ENCODE data around the gene CBL. TPM values are rescaled to one million over a fixed set of nuclear protein-coding genes. Genes with fewer than 3 reads are reported as not detected.

CBL gene
- total and polyA plus RNA-seq, 4 donors, result 3.8 to 37.4 (median 19.3) TPM

DNA sequence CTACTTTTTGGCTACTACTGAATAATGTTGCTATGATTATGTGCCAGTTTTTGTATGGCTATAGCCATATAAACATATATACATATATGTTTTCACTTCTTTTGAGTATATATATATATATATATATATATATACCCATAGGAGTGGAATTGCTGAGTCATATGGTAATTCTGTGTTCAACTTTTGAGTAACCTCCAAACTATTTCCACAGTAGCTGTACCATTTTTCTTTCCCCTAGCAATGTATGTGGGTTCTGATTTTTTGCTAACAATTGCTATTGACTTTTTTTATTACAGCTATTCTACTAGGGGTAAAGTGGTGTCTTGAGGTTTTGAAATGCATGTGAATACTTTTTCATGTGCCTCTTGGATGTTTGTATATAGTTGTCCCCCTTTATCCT, 30.4 kb downstream of the CBL start:
- Histone ChIP-seq H3K4me1 (ENCODE audit: control insufficient read depth in 1 of 2, insufficient read depth in 2 of 2, low read length in 2 of 2) (no peaks in the 10 kb centered on the region), H3K27ac (ENCODE audit: low read depth in 1 of 2, low read length in 2 of 2) (no peak overlapping the region), H3K4me3 (ENCODE audit: low read length in 2 of 2) (no peak overlapping the region), H3K36me3 (ENCODE audit: control insufficient read depth in 1 of 2, insufficient read depth in 2 of 2, low read length in 1 of 2) (no peaks in the 10 kb centered on the region), H3K27me3 (ENCODE audit: control insufficient read depth in 1 of 2, insufficient read depth in 2 of 2, low read length in 1 of 2) (no peaks in the 10 kb centered on the region), H3K9me3 (ENCODE audit: control insufficient read depth, low read length) (no peaks in the 10 kb centered on the region)
- DNase-seq (no peak), ATAC-seq (ENCODE audit: low FRiP score) (no peak)
- intact Hi-C loops (cut with DNase I), result no loop called here

DNA sequence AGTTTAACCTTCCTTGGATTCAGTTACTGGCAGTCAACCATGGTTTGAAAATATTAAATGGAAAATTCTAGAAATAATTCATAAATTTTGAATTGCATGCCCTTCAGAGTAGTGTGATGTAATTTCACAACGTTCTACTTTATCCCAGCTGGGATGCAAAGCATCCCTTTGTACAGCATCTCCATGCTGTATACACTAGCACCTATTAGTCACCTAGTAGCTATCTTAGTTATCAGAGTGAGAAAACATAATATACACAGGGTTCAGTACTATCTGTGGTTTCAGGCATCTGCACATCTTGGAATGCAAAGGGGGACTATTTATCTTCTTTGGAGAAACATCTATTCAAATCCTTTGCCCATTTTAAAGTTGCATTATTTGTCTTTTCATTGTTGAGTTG, 30.8 kb downstream of the CBL start:
- intact Hi-C loops (cut with DNase I), result no loop called here
- DNase-seq, result no peak
- no peaks in the 10 kb centered on the region for H3K9me3 ChIP-seq (ENCODE audit: control insufficient read depth, low read length)
- ATAC-seq (ENCODE audit: low FRiP score), result no peak
- no peaks in the 10 kb centered on the region for H3K4me1 ChIP-seq (ENCODE audit: control insufficient read depth in 1 of 2, insufficient read depth in 2 of 2, low read length in 2 of 2)
- H3K27ac ChIP-seq (ENCODE audit: low read depth in 1 of 2, low read length in 2 of 2), result no peak overlapping the region
- no peaks in the 10 kb centered on the region for H3K36me3 ChIP-seq (ENCODE audit: control insufficient read depth in 1 of 2, insufficient read depth in 2 of 2, low read length in 1 of 2)
- H3K27me3 ChIP-seq (ENCODE audit: control insufficient read depth in 1 of 2, insufficient read depth in 2 of 2, low read length in 1 of 2), result no peaks in the 10 kb centered on the region
- no peak overlapping the region for H3K4me3 ChIP-seq (ENCODE audit: low read length in 2 of 2)
- WGBS, 2 donors, result 39 to 68% methylated on average over 1 of the region's 1 CpG

DNA sequence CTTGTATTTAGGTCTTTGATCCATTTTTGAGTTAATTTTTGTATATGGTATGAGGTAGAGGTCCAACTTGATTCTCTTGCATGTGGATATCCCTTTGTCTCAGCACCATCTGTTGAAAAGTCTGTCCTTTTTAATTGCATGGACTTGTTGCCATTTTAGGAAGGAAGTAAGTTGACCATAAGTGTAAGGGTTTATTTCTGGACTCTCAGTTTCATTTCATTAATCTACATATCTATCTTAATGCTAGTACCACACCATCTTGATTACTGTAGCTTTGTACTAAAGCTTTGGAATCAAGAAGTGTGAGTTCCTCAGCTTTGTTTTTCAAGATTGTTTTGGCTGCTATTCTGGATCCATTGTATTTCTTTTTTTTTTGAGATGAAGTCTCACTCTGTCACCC, 31.4 kb downstream of the CBL start:
- ATAC-seq (ENCODE audit: low FRiP score) (no peak), DNase-seq (no peak)
- H3K36me3 ChIP-seq (ENCODE audit: control insufficient read depth in 1 of 2, insufficient read depth in 2 of 2, low read length in 1 of 2), result no peaks in the 10 kb centered on the region
- no peak overlapping the region for H3K27ac ChIP-seq (ENCODE audit: low read depth in 1 of 2, low read length in 2 of 2)
- H3K27me3 ChIP-seq (ENCODE audit: control insufficient read depth in 1 of 2, insufficient read depth in 2 of 2, low read length in 1 of 2), result no peaks in the 10 kb centered on the region
- H3K9me3 ChIP-seq (ENCODE audit: control insufficient read depth, low read length), result no peaks in the 10 kb centered on the region
- intact Hi-C loops (cut with DNase I), result no loop called here
- no peaks in the 10 kb centered on the region for H3K4me1 ChIP-seq (ENCODE audit: control insufficient read depth in 1 of 2, insufficient read depth in 2 of 2, low read length in 2 of 2)
- no peak overlapping the region for H3K4me3 ChIP-seq (ENCODE audit: low read length in 2 of 2)

DNA sequence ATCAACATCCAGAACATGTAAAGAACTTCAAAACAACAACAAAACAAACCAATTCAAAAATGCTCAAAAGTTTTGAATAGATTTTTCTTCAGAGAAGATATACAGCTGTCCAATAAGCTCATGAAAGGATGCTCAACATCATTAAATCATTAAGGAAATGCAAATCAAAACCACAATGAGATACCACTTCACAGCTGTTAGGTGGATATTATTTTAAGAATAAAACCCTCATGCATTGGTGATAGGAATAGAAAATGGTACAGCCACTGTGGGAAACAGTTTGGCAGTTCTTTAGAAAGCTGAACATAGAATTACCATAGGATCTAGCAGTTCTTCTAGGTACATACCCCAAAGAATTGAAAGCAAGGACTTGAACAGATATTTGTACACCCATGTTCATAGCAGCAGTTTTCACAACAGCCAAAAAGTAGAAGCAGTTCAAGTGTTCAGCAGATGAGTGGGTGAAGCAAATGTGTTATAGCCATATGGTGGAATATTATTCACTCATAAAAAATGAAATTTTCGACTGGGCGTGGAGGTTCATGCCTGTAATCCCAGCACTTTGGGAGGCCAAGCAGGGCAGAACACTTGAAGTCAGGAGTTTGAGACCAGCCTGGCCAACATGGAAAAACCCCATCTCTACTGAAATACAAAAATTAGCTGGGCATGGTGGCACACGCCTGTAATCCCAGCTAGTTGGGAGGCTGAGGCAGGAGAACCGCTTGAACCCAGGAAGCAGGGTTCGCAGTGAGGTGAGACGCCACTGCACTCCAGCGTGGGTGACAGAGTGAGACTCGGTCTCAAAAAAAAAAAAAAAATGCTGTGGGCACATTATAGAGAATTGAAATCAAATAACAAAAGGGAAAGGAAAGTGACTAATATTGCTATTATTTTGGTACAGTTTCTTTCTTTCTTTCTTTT, 42.9 kb downstream of the CBL start:
- DNase-seq (no peak), ATAC-seq (ENCODE audit: low FRiP score) (no peak)
- Histone ChIP-seq H3K27me3 (ENCODE audit: control insufficient read depth in 1 of 2, insufficient read depth in 2 of 2, low read length in 1 of 2) (no peaks in the 10 kb centered on the region), H3K4me1 (ENCODE audit: control insufficient read depth in 1 of 2, insufficient read depth in 2 of 2, low read length in 2 of 2) (no peaks in the 10 kb centered on the region), H3K36me3 (ENCODE audit: control insufficient read depth in 1 of 2, insufficient read depth in 2 of 2, low read length in 1 of 2) (no peaks in the 10 kb centered on the region), H3K27ac (ENCODE audit: low read depth in 1 of 2, low read length in 2 of 2) (no peak overlapping the region), H3K9me3 (ENCODE audit: control insufficient read depth, low read length) (no peaks in the 10 kb centered on the region), H3K4me3 (ENCODE audit: low read length in 2 of 2) (no peak overlapping the region)
- 93 to 94% methylated on average over 8 of the region's 8 CpGs for WGBS, 2 donors
- intact Hi-C loops (cut with DNase I), result no loop called here

DNA sequence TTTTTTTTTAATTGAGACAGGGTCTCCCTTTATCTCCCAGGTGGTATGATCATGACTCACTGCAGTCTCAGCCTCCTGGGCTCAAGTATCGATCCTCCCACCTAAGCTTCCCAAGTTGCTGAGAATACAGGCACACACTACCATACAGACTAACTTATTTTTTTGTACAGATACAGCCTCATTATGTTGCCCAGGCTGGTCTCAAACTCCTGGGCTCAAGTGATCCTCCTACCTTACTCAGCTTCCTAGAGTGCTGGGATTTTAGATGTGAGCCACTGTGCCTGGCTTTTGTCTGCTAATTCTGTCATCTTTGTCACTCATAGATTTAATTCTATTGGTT, 43.5 kb downstream of the CBL start:
- ATAC-seq (ENCODE audit: low FRiP score), result no peak
- DNase-seq, result no peak
- H3K27me3 ChIP-seq (ENCODE audit: control insufficient read depth in 1 of 2, insufficient read depth in 2 of 2, low read length in 1 of 2), result no peaks in the 10 kb centered on the region
- H3K36me3 ChIP-seq (ENCODE audit: control insufficient read depth in 1 of 2, insufficient read depth in 2 of 2, low read length in 1 of 2), result no peaks in the 10 kb centered on the region
- no peak overlapping the region for H3K4me3 ChIP-seq (ENCODE audit: low read length in 2 of 2)
- 65 to 82% methylated on average over 1 of the region's 1 CpG for WGBS, 2 donors
- intact Hi-C loops (cut with DNase I), result no loop called here
- no peaks in the 10 kb centered on the region for H3K4me1 ChIP-seq (ENCODE audit: control insufficient read depth in 1 of 2, insufficient read depth in 2 of 2, low read length in 2 of 2)
- no peaks in the 10 kb centered on the region for H3K9me3 ChIP-seq (ENCODE audit: control insufficient read depth, low read length)
- H3K27ac ChIP-seq (ENCODE audit: low read depth in 1 of 2, low read length in 2 of 2), result no peak overlapping the region

DNA sequence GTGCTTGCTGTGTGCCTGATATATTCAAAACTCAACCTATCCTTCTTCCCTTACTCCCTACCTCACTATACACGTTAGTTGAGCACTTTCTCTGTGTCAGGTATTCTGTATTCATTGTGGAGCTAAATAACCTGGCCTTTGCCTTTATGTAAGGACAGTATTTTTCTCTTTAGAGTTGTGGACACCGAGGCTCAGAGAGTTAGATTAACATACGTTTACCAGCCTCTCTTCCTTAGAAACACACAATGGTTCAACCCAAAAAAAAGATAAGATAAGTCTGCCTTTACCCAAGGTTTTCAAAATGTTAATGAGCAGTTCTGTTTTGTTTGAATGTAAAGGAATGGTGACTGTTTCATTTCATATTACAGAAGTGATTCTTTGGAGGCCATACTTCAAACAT, 45.0 kb downstream of the CBL start:
- DNase-seq (no peak), ATAC-seq (ENCODE audit: low FRiP score) (no peak)
- H3K9me3 ChIP-seq (ENCODE audit: control insufficient read depth, low read length), result no peaks in the 10 kb centered on the region
- no peaks in the 10 kb centered on the region for H3K4me1 ChIP-seq (ENCODE audit: control insufficient read depth in 1 of 2, insufficient read depth in 2 of 2, low read length in 2 of 2)
- no peak overlapping the region for H3K27ac ChIP-seq (ENCODE audit: low read depth in 1 of 2, low read length in 2 of 2)
- WGBS, 2 donors, result 65 to 75% methylated on average over 3 of the region's 3 CpGs
- H3K36me3 ChIP-seq (ENCODE audit: control insufficient read depth in 1 of 2, insufficient read depth in 2 of 2, low read length in 1 of 2), result no peaks in the 10 kb centered on the region
- intact Hi-C loops (cut with DNase I), result no loop called here
- no peaks in the 10 kb centered on the region for H3K27me3 ChIP-seq (ENCODE audit: control insufficient read depth in 1 of 2, insufficient read depth in 2 of 2, low read length in 1 of 2)
- no peak overlapping the region for H3K4me3 ChIP-seq (ENCODE audit: low read length in 2 of 2)

DNA sequence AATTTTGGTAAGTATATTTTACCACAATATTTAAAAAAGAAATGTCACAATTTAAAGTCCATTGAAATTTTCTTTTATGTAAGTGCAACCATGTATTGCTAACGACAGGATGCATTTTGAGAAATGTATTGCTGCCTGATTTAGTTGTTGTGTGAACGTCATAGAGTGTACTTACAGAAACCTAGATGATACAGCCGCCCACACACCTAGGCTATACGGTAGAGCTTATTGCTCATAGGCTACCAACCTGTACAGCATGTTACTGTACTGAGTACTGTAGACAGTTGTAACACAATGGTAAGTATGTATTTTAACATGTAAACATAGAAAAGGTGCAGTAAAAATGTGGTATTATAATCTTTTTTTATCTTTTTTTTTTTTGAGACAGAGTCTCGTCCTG, 48.1 kb downstream of the CBL start:
- no peak for ATAC-seq (ENCODE audit: low FRiP score)
- peaks cover 0 to 2% of the 10 kb centered on the region in 2 donors for H3K4me1 ChIP-seq (ENCODE audit: control insufficient read depth in 1 of 2, insufficient read depth in 2 of 2, low read length in 2 of 2)

DNA sequence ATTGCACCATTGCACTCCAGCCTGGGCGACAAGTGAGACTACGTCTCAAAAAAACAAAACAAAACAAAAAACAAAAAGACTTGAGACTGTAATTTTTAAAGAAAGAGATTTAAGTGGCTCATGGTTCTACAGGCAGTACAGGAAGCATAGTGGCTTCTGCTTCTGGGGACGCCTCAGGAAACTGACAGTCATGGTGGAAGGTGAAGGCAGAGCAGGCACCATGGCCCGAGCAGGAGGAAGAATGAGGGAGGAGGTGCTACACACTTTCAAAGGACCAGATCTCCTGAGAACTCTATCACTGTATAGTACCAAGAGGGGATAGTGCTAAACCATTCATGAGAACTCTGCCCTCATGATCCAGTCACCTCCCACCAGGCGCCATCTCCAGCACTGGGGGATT, 52.0 kb downstream of the CBL start:
- Histone ChIP-seq H3K27me3 (ENCODE audit: control insufficient read depth in 1 of 2, insufficient read depth in 2 of 2, low read length in 1 of 2) (no peaks in the 10 kb centered on the region), H3K4me3 (ENCODE audit: low read length in 2 of 2) (no peak overlapping the region), H3K4me1 (ENCODE audit: control insufficient read depth in 1 of 2, insufficient read depth in 2 of 2, low read length in 2 of 2) (peaks cover 5% of the 10 kb centered on the region in 2 donors), H3K9me3 (ENCODE audit: control insufficient read depth, low read length) (no peaks in the 10 kb centered on the region), H3K27ac (ENCODE audit: low read depth in 1 of 2, low read length in 2 of 2) (no peak overlapping the region), H3K36me3 (ENCODE audit: control insufficient read depth in 1 of 2, insufficient read depth in 2 of 2, low read length in 1 of 2) (no peaks in the 10 kb centered on the region)
- DNase-seq, result no peak
- intact Hi-C loops (cut with DNase I), result no loop called here
- WGBS, 2 donors, result 87 to 92% methylated on average over 5 of the region's 5 CpGs
- no peak for ATAC-seq (ENCODE audit: low FRiP score)

More for the DNA sequence above, 48.1 kb downstream of the CBL start:
- Histone ChIP-seq H3K4me3 (ENCODE audit: low read length in 2 of 2) (no peak overlapping the region), H3K9me3 (ENCODE audit: control insufficient read depth, low read length) (no peaks in the 10 kb centered on the region), H3K27ac (ENCODE audit: low read depth in 1 of 2, low read length in 2 of 2) (no peak overlapping the region), H3K36me3 (ENCODE audit: control insufficient read depth in 1 of 2, insufficient read depth in 2 of 2, low read length in 1 of 2) (no peaks in the 10 kb centered on the region), H3K27me3 (ENCODE audit: control insufficient read depth in 1 of 2, insufficient read depth in 2 of 2, low read length in 1 of 2) (no peaks in the 10 kb centered on the region)
- WGBS, 2 donors, result 90 to 93% methylated on average over 5 of the region's 5 CpGs
- no peak for DNase-seq
- intact Hi-C loops (cut with DNase I), result no loop called here

DNA sequence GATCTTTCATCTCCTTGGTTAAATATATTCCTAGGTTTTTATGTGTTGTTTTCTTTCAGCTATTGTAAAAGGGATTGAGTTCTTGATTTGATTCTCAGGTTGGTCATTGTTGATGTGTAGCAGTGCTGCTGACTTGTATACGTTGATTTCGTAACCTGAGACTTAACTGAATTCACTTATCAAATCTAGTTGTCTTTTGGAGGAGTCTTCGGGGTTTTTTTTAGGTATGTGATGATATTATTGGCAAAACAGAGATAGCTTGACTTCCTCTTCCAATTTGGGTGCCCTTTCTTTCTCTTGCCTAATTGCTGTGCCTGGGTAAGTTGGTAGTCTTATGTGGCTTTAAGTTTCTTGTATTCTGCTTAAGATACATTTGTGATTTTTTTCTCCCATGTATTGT, 52.8 kb downstream of the CBL start:
- ATAC-seq (ENCODE audit: low FRiP score) (no peak), DNase-seq (no peak)
- H3K4me3 ChIP-seq (ENCODE audit: low read length in 2 of 2), result no peak overlapping the region
- no peaks in the 10 kb centered on the region for H3K9me3 ChIP-seq (ENCODE audit: control insufficient read depth, low read length)
- 81 to 88% methylated on average over 3 of the region's 3 CpGs for WGBS, 2 donors
- peaks cover 5% of the 10 kb centered on the region in 2 donors for H3K4me1 ChIP-seq (ENCODE audit: control insufficient read depth in 1 of 2, insufficient read depth in 2 of 2, low read length in 2 of 2)
- H3K27ac ChIP-seq (ENCODE audit: low read depth in 1 of 2, low read length in 2 of 2), result no peak overlapping the region
- no peaks in the 10 kb centered on the region for H3K27me3 ChIP-seq (ENCODE audit: control insufficient read depth in 1 of 2, insufficient read depth in 2 of 2, low read length in 1 of 2)
- no peaks in the 10 kb centered on the region for H3K36me3 ChIP-seq (ENCODE audit: control insufficient read depth in 1 of 2, insufficient read depth in 2 of 2, low read length in 1 of 2)
- intact Hi-C loops (cut with DNase I), result no loop called here

Measured in aorta (tissue), 5 donors.